HepG2 (cell line): ENCODE data around the gene EMILIN3. TPM values are rescaled to one million over a fixed set of nuclear protein-coding genes. Genes with fewer than 3 reads are reported as not detected.
A peak's percentile ranks its signal among the peaks of the same experiment; 100 is the strongest.

Experiments used
- CREB1 ChIP-seq, 2 experiments: fragments of 450-650 bp in 1 of 2; IDR thresholded peaks; 2 replicates each; pipeline ENCODE4 v1.6.1; 2016 to 2017; ENCODE audit warnings: control low read depth in 1 of 2, mild to moderate bottlenecking in 1 of 2, missing compliant biosample characterization in 1 of 2, missing genetic modification characterization in 1 of 2
- GATA4 ChIP-seq: sonication (generic); IDR thresholded peaks from 2 replicates; pipeline ENCODE4 v1.6.1; 2016; ENCODE audit warnings: antibody characterized with exemption, low read depth, borderline replicate concordance
- PRPF4 ChIP-seq: fragments of 200-400 bp; formaldehyde crosslinking; IDR thresholded peaks from 2 replicates; pipeline ENCODE4 v1.6.1; 2016; ENCODE audit warnings: low read length, low read depth; ENCODE audit not compliant: poor library complexity, severe bottlenecking
- SNAPC2 ChIP-seq: sonication (generic); formaldehyde crosslinking; IDR thresholded peaks from 2 replicates; pipeline ENCODE4 v1.8.1; 2022; ENCODE audit warnings: mild to moderate bottlenecking, missing genetic modification reagents
- SRSF4 ChIP-seq: fragments of 200-400 bp; formaldehyde crosslinking; IDR thresholded peaks from one replicate; pipeline ENCODE4 v1.6.1; 2018; ENCODE audit warnings: mild to moderate bottlenecking, low read depth, low read length, moderate library complexity; ENCODE audit not compliant: poor library complexity, severe bottlenecking
- TOE1 ChIP-seq: sonication (generic); formaldehyde crosslinking; IDR thresholded peaks from 2 replicates; pipeline ENCODE4 v1.4.0; 2020; ENCODE audit warnings: mild to moderate bottlenecking, missing genetic modification reagents
- ZFP82 ChIP-seq: sonication (generic); formaldehyde crosslinking; IDR thresholded peaks from 2 replicates; pipeline ENCODE4 v1.5.1; 2020; ENCODE audit warnings: mild to moderate bottlenecking, missing genetic modification reagents, borderline replicate concordance
- ZNF30 ChIP-seq: sonication (generic); formaldehyde crosslinking; IDR thresholded peaks from 2 replicates; pipeline ENCODE4 v1.5.0; 2020; ENCODE audit warnings: mild to moderate bottlenecking, missing genetic modification reagents
- ZNF781 ChIP-seq: sonication (generic); formaldehyde crosslinking; IDR thresholded peaks from 2 replicates; pipeline ENCODE4 v1.5.1; 2020; ENCODE audit warnings: borderline replicate concordance, mild to moderate bottlenecking, missing genetic modification reagents; ENCODE audit errors: not compliant biosample characterization
- polyA plus RNA-seq, 8 experiments: library from polyadenylated mRNA; depleted of rRNA in 3 of 8; stranded (reverse) in 7 of 8; unstranded in 1 of 8; fragments of >200 nt; fragmentation: Illumina TruSeq in 4 of 8; extraction: Trizol in 4 of 8; gene quantifications; 2 replicates each; pipeline versions ENCODE4 v1.2.1 to v1.2.3, GENCODE V29; 2011 to 2016; ENCODE audit warnings: low read depth in 4 of 8, missing spikeins in 1 of 8, mixed read lengths in 1 of 8; ENCODE audit not compliant: insufficient read depth in 1 of 8
- total RNA-seq, 5 experiments: library from RNA; depleted of rRNA; stranded (reverse); fragments of >200 nt; fragmentation: Illumina TruSeq; extraction: Trizol; gene quantifications; 2 replicates each; pipeline ENCODE4 v1.2.3, GENCODE V29; 2016; ENCODE audit warnings: low read depth in 1 of 5
- TF ChIP-seq, protein P1 (sequence below): sonication (generic); formaldehyde crosslinking; IDR thresholded peaks from 2 replicates; pipeline ENCODE4 v1.5.0; 2020; ENCODE audit warnings: mild to moderate bottlenecking, missing genetic modification reagents
- TF ChIP-seq, protein P2 (sequence below), 2 experiments: IDR thresholded peaks; 2 replicates each; pipeline ENCODE4 v1.6.1; 2011 to 2012; ENCODE audit warnings: low read length in 2 of 2, borderline replicate concordance in 1 of 2, low read depth in 1 of 2, mild to moderate bottlenecking in 1 of 2, moderate library complexity in 1 of 2
- TF ChIP-seq, protein P3 (sequence below): sonication (generic); formaldehyde crosslinking; IDR thresholded peaks from 2 replicates; pipeline ENCODE4 v1.4.0; 2020; ENCODE audit warnings: missing genetic modification reagents, mild to moderate bottlenecking, borderline replicate concordance
- TF ChIP-seq, protein P4 (sequence below): sonication (generic); formaldehyde crosslinking; IDR thresholded peaks from 2 replicates; pipeline ENCODE4 v1.4.0; 2020; ENCODE audit warnings: missing genetic modification reagents, low read depth, mild to moderate bottlenecking, borderline replicate concordance
- TF ChIP-seq, protein P5 (sequence below): sonication (generic); formaldehyde crosslinking; IDR thresholded peaks from 2 replicates; pipeline ENCODE4 v1.5.0; 2020; ENCODE audit warnings: missing genetic modification reagents

EMILIN3 gene
- total and polyA plus RNA-seq, 2 of the 13 experiments (the other 11 are each of a cell fraction or from before 2014, with no cell fraction given) = 0.25 to 0.29 TPM

DNA sequence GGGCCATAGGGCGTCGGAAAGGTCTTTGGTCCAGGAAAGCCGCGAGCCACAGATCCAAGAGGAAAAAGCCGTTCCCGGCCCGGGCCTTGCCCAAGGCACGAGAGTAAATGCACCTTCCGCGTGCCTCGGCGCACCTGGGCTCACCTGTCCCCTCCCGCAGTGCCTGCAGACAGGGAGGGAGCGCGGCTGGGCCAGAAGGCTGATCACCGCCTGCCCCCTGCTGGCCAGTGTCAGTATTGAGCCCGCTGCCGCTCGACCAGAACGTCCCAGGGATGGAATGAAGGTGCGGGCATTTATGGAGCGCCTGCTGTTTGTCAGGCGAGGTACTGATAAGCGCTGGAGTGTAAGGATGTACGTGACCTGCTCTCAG, 26.7 kb downstream of the EMILIN3 start (continued):
- TF ChIP-seq, protein P1, sequence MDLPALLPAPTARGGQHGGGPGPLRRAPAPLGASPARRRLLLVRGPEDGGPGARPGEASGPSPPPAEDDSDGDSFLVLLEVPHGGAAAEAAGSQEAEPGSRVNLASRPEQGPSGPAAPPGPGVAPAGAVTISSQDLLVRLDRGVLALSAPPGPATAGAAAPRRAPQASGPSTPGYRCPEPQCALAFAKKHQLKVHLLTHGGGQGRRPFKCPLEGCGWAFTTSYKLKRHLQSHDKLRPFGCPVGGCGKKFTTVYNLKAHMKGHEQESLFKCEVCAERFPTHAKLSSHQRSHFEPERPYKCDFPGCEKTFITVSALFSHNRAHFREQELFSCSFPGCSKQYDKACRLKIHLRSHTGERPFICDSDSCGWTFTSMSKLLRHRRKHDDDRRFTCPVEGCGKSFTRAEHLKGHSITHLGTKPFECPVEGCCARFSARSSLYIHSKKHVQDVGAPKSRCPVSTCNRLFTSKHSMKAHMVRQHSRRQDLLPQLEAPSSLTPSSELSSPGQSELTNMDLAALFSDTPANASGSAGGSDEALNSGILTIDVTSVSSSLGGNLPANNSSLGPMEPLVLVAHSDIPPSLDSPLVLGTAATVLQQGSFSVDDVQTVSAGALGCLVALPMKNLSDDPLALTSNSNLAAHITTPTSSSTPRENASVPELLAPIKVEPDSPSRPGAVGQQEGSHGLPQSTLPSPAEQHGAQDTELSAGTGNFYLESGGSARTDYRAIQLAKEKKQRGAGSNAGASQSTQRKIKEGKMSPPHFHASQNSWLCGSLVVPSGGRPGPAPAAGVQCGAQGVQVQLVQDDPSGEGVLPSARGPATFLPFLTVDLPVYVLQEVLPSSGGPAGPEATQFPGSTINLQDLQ (CRISPR knock-in tag) = no peak
- no peak for TF ChIP-seq PRPF4
- TF ChIP-seq TOE1 (CRISPR knock-in tag) = no peak
- TF ChIP-seq SRSF4 = no peak
- no peak for TF ChIP-seq CREB1 (IDR thresholded peaks at IDR 0.05)
- TF ChIP-seq CREB1 (CRISPR knock-in tag; IDR thresholded peaks at IDR 0.05) = no peak
- no peak for TF ChIP-seq ZNF30 (CRISPR knock-in tag)
- TF ChIP-seq, protein P2, sequence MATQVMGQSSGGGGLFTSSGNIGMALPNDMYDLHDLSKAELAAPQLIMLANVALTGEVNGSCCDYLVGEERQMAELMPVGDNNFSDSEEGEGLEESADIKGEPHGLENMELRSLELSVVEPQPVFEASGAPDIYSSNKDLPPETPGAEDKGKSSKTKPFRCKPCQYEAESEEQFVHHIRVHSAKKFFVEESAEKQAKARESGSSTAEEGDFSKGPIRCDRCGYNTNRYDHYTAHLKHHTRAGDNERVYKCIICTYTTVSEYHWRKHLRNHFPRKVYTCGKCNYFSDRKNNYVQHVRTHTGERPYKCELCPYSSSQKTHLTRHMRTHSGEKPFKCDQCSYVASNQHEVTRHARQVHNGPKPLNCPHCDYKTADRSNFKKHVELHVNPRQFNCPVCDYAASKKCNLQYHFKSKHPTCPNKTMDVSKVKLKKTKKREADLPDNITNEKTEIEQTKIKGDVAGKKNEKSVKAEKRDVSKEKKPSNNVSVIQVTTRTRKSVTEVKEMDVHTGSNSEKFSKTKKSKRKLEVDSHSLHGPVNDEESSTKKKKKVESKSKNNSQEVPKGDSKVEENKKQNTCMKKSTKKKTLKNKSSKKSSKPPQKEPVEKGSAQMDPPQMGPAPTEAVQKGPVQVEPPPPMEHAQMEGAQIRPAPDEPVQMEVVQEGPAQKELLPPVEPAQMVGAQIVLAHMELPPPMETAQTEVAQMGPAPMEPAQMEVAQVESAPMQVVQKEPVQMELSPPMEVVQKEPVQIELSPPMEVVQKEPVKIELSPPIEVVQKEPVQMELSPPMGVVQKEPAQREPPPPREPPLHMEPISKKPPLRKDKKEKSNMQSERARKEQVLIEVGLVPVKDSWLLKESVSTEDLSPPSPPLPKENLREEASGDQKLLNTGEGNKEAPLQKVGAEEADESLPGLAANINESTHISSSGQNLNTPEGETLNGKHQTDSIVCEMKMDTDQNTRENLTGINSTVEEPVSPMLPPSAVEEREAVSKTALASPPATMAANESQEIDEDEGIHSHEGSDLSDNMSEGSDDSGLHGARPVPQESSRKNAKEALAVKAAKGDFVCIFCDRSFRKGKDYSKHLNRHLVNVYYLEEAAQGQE (IDR thresholded peaks at IDR 0.05; ENCODE audit: borderline replicate concordance in 1 of 2, low read depth in 1 of 2, low read length in 2 of 2) = no peak
- TF ChIP-seq, protein P3, sequence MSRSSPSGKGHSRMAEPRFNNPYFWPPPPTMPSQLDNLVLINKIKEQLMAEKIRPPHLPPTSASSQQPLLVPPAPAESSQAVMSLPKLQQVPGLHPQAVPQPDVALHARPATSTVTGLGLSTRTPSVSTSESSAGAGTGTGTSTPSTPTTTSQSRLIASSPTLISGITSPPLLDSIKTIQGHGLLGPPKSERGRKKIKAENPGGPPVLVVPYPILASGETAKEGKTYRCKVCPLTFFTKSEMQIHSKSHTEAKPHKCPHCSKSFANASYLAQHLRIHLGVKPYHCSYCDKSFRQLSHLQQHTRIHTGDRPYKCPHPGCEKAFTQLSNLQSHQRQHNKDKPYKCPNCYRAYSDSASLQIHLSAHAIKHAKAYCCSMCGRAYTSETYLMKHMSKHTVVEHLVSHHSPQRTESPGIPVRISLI (CRISPR knock-in tag) = peak; percentile 64; the same call in 1 of the 2 replicates
- TF ChIP-seq ZFP82 (CRISPR knock-in tag) = no peak
- TF ChIP-seq, protein P4, sequence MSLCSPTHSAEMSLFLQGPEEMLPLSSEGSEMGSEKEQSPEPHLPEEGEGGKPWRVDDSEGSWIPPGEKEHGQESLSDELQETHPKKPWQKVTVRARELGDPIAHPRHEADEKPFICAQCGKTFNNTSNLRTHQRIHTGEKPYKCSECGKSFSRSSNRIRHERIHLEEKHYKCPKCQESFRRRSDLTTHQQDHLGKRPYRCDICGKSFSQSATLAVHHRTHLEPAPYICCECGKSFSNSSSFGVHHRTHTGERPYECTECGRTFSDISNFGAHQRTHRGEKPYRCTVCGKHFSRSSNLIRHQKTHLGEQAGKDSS (CRISPR knock-in tag) = peak; percentile 87; the same call in 1 of the 2 replicates
- no peak for TF ChIP-seq SNAPC2 (CRISPR knock-in tag)
- TF ChIP-seq, protein P5, sequence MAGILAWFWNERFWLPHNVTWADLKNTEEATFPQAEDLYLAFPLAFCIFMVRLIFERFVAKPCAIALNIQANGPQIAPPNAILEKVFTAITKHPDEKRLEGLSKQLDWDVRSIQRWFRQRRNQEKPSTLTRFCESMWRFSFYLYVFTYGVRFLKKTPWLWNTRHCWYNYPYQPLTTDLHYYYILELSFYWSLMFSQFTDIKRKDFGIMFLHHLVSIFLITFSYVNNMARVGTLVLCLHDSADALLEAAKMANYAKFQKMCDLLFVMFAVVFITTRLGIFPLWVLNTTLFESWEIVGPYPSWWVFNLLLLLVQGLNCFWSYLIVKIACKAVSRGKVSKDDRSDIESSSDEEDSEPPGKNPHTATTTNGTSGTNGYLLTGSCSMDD = no peak
- TF ChIP-seq GATA4 = no peak; the same call in 1 of the 2 replicates
- no peak for TF ChIP-seq ZNF781
